Activated CD4-positive, alpha-beta memory T cell treated with anti-CD3 and anti-CD28 coated beads for 36 hours (primary cell): ENCODE results near the gene ALDH4A1. TPM values are rescaled to one million over a fixed set of nuclear protein-coding genes. Genes with fewer than 3 reads are reported as not detected.

Source experiments
- CTCF ChIA-PET: fragments of 350-600 bp; sonication (Branson Sonifier 250); formaldehyde crosslinking; loops from one replicate; lab custom pipeline; 2021; ENCODE audit warnings: antibody characterized with exemption, inconsistent platforms; lab: Charles Lee
- POLR2A ChIA-PET: fragments of 350-600 bp; sonication (Branson Sonifier 250); formaldehyde crosslinking; loops from one replicate; lab custom pipeline; 2021; ENCODE audit warnings: antibody characterized with exemption; lab: Charles Lee
- DNase-seq: peaks from one replicate; pipeline ENCODE4 v3.0.0-alpha.2; 2020
- H3K27ac Mint-ChIP-seq: one replicate; pipeline ENCODE4 v1.8.0; 2021; ENCODE audit warnings: mixed read lengths
- H3K27me3 Mint-ChIP-seq: one replicate; pipeline ENCODE4 v1.8.0; 2021; ENCODE audit warnings: mixed read lengths
- H3K36me3 Mint-ChIP-seq: one replicate; pipeline ENCODE4 v1.8.0; 2021; ENCODE audit warnings: mixed read lengths
- H3K4me1 Mint-ChIP-seq: one replicate; pipeline ENCODE4 v1.8.0; 2021; ENCODE audit warnings: low read depth, mixed read lengths
- H3K4me3 Mint-ChIP-seq: one replicate; pipeline ENCODE4 v1.8.0; 2021; ENCODE audit warnings: mild to moderate bottlenecking, mixed read lengths
- H3K9me3 Mint-ChIP-seq: one replicate; pipeline ENCODE4 v1.8.0; 2021; ENCODE audit warnings: mixed read lengths
- intact Hi-C: fragments of 100-400 bp; cut with micrococcal nuclease; formaldehyde crosslinking; loops from one replicate; pipeline ENCODE4 v1.15.1; 2023
- total RNA-seq, 2 experiments: library from RNA; stranded (reverse); gene quantifications; one replicate each; pipeline ENCODE4 v1.2.3, GENCODE V29; 2021

The ALDH4A1 gene
- total RNA-seq, 2 experiments from 2014 or later: 7.2 to 7.3 TPM

- H3K9me3 Mint-ChIP-seq: no peaks in the 10 kb centered on the region
- intact Hi-C loops: no loop called here
- H3K27ac Mint-ChIP-seq: no peak overlapping the region
- no peak overlapping the region for H3K4me3 Mint-ChIP-seq
- H3K36me3 Mint-ChIP-seq: peaks cover 3% of the 10 kb centered on the region
- H3K27me3 Mint-ChIP-seq: no peaks in the 10 kb centered on the region
- peaks cover 77% of the 10 kb centered on the region for H3K4me1 Mint-ChIP-seq
- ChIA-PET CTCF (interaction anchor here (1.0 to 2.6 kb wide), 2 partner anchors 26 to 31 kb away, joined by 3 to 17 read pairs; no protein-coding TSS in a partner anchor), POLR2A (interaction anchor here (1.8 to 2.3 kb wide), 2 partner anchors 10 to 12 kb away, joined by 4 to 9 read pairs; no protein-coding TSS in a partner anchor)
- DNase-seq: no peak
Measured at GRCh38 chr1:18938707-18939070, 36.3 kb upstream of the ALDH4A1 start.

GRCh38 chr1:18938008-18938706 lies 35.8 kb upstream of the ALDH4A1 start:
- CTCF ChIA-PET: interaction anchor here (0.5 to 2.6 kb wide), 4 partner anchors 11 to 37 kb away, joined by 3 to 17 read pairs (median 5); no protein-coding TSS in a partner anchor
- intact Hi-C loops: no loop called here
- Mint-ChIP-seq H3K36me3 (no peaks in the 10 kb centered on the region), H3K4me3 (no peak overlapping the region), H3K27ac (no peak overlapping the region), H3K9me3 (no peaks in the 10 kb centered on the region), H3K27me3 (no peaks in the 10 kb centered on the region), H3K4me1 (peaks cover 75% of the 10 kb centered on the region)
- POLR2A ChIA-PET: interaction anchor here (1.8 to 2.3 kb wide), 2 partner anchors 11 kb away, joined by 4 to 9 read pairs; no protein-coding TSS in a partner anchor
- DNase-seq: no peak

GRCh38 chr1:18937539-18937938 lies 35.2 kb upstream of the ALDH4A1 start:
- Mint-ChIP-seq H3K4me3 (no peak overlapping the region), H3K4me1 (peaks cover 80% of the 10 kb centered on the region), H3K27me3 (no peaks in the 10 kb centered on the region), H3K36me3 (no peaks in the 10 kb centered on the region), H3K9me3 (no peaks in the 10 kb centered on the region), H3K27ac (no peak overlapping the region)
- ChIA-PET CTCF (interaction anchor here (0.6 to 2.6 kb wide), 5 partner anchors 9 to 29 kb away, joined by 3 to 17 read pairs (median 5); no protein-coding TSS in a partner anchor), POLR2A (interaction anchor here (1.8 to 2.3 kb wide), 2 partner anchors 11 kb away, joined by 4 to 9 read pairs; no protein-coding TSS in a partner anchor)
- intact Hi-C loops: no loop called here
- DNase-seq: no peak

GRCh38 chr1:18936814-18937481 lies 34.6 kb upstream of the ALDH4A1 start:
- DNase-seq: no peak
- H3K27me3 Mint-ChIP-seq: no peaks in the 10 kb centered on the region
- no peak overlapping the region for H3K4me3 Mint-ChIP-seq
- intact Hi-C loops: no loop called here
- ChIA-PET CTCF (interaction anchor here (0.6 to 2.6 kb wide), 5 partner anchors 9 to 29 kb away, joined by 3 to 17 read pairs (median 5); no protein-coding TSS in a partner anchor), POLR2A (interaction anchor here (2.3 kb wide), 1 partner anchor 10 kb away, joined by 9 read pairs; no protein-coding TSS in a partner anchor)
- H3K27ac Mint-ChIP-seq: no peak overlapping the region
- peaks cover 82% of the 10 kb centered on the region for H3K4me1 Mint-ChIP-seq
- H3K36me3 Mint-ChIP-seq: no peaks in the 10 kb centered on the region
- no peaks in the 10 kb centered on the region for H3K9me3 Mint-ChIP-seq

- Mint-ChIP-seq H3K36me3 (no peaks in the 10 kb centered on the region), H3K9me3 (no peaks in the 10 kb centered on the region), H3K4me3 (no peak overlapping the region), H3K27me3 (no peaks in the 10 kb centered on the region), H3K27ac (peak overlapping the region; percentile 13), H3K4me1 (peaks cover 82% of the 10 kb centered on the region)
- POLR2A ChIA-PET: interaction anchor here (2.3 kb wide), 1 partner anchor 10 kb away, joined by 9 read pairs; no protein-coding TSS in a partner anchor
- CTCF ChIA-PET: interaction anchor here (2.2 kb wide), 1 partner anchor 23 kb away, joined by 6 read pairs; no protein-coding TSS in a partner anchor
- no peak for DNase-seq
- intact Hi-C loops: no loop called here
Measured at GRCh38 chr1:18936471-18936813, 34.1 kb upstream of the ALDH4A1 start.

- DNase-seq: no peak
- ChIA-PET CTCF (no interaction called here), POLR2A (no interaction called here)
- Mint-ChIP-seq H3K4me1 (peaks cover 85% of the 10 kb centered on the region), H3K4me3 (no peak overlapping the region), H3K9me3 (no peaks in the 10 kb centered on the region), H3K27me3 (no peaks in the 10 kb centered on the region), H3K36me3 (no peaks in the 10 kb centered on the region), H3K27ac (no peak overlapping the region)
- intact Hi-C loops: no loop called here
Measured at GRCh38 chr1:18934205-18935000, 32.0 kb upstream of the ALDH4A1 start.

GRCh38 chr1:18932879-18933278 lies 30.5 kb upstream of the ALDH4A1 start:
- H3K27me3 Mint-ChIP-seq: no peaks in the 10 kb centered on the region
- H3K4me1 Mint-ChIP-seq: peaks cover 89% of the 10 kb centered on the region
- intact Hi-C loops: no loop called here
- no peaks in the 10 kb centered on the region for H3K9me3 Mint-ChIP-seq
- H3K4me3 Mint-ChIP-seq: no peak overlapping the region
- H3K36me3 Mint-ChIP-seq: no peaks in the 10 kb centered on the region
- H3K27ac Mint-ChIP-seq: peak overlapping the region; percentile 31
- CTCF ChIA-PET: interaction anchor here (1.8 kb wide), 1 partner anchor 20 kb away, joined by 5 read pairs; no protein-coding TSS in a partner anchor
- POLR2A ChIA-PET: interaction anchor here (0.6 kb wide), 1 partner anchor 19 kb away, joined by 3 read pairs; no protein-coding TSS in a partner anchor
- DNase-seq: no peak

- ChIA-PET CTCF (interaction anchor here (1.8 kb wide), 1 partner anchor 19 kb away, joined by 5 read pairs; no protein-coding TSS in a partner anchor), POLR2A (no interaction called here)
Measured at GRCh38 chr1:18932387-18932786, 30.0 kb upstream of the ALDH4A1 start.

GRCh38 chr1:18931730-18932129 lies 29.4 kb upstream of the ALDH4A1 start:
- H3K27me3 Mint-ChIP-seq: no peaks in the 10 kb centered on the region
- H3K9me3 Mint-ChIP-seq: no peaks in the 10 kb centered on the region
- H3K36me3 Mint-ChIP-seq: no peaks in the 10 kb centered on the region
- no peak for DNase-seq
- no peak overlapping the region for H3K4me3 Mint-ChIP-seq
- CTCF ChIA-PET: interaction anchor here (1.8 kb wide), 1 partner anchor 19 kb away, joined by 5 read pairs; no protein-coding TSS in a partner anchor
- intact Hi-C loops: no loop called here
- peaks cover 88% of the 10 kb centered on the region for H3K4me1 Mint-ChIP-seq
- peak overlapping the region; percentile 64 for H3K27ac Mint-ChIP-seq
- POLR2A ChIA-PET: interaction anchor here (6.1 kb wide), 1 partner anchor 21 kb away, joined by 225 read pairs; the partner anchor contains the start of gene IFFO2

More at GRCh38 chr1:18932387-18932786, 30.0 kb upstream of the ALDH4A1 start:
- Mint-ChIP-seq H3K9me3 (no peaks in the 10 kb centered on the region), H3K4me3 (no peak overlapping the region), H3K36me3 (no peaks in the 10 kb centered on the region), H3K27me3 (no peaks in the 10 kb centered on the region), H3K27ac (peak overlapping the region; percentile 31), H3K4me1 (peaks cover 89% of the 10 kb centered on the region)
- DNase-seq: no peak
- intact Hi-C loops: no loop called here

GRCh38 chr1:18929686-18930085 lies 27.3 kb upstream of the ALDH4A1 start:
- Mint-ChIP-seq H3K27me3 (no peaks in the 10 kb centered on the region), H3K4me1 (peaks cover 87% of the 10 kb centered on the region), H3K9me3 (no peaks in the 10 kb centered on the region), H3K27ac (peak overlapping the region; percentile 14), H3K36me3 (peaks cover 5% of the 10 kb centered on the region), H3K4me3 (no peak overlapping the region)
- ChIA-PET CTCF (interaction anchor here (1.3 to 10.2 kb wide), 2 partner anchors 15 to 19 kb away, joined by 4 to 147 read pairs; no protein-coding TSS in a partner anchor), POLR2A (interaction anchor here (6.1 kb wide), 1 partner anchor 23 kb away, joined by 225 read pairs; the partner anchor contains the start of gene IFFO2)
- DNase-seq: no peak
- intact Hi-C loops: loop anchor here (5.0 to 10.0 kb wide), 4 partner anchors 38 to 665 kb away; partner anchors contain the start of genes EMC1, MRTO4 and UBR4

- Mint-ChIP-seq H3K4me3 (no peak overlapping the region), H3K36me3 (peaks cover 5% of the 10 kb centered on the region), H3K9me3 (no peaks in the 10 kb centered on the region), H3K27ac (peak overlapping the region; percentile 100), H3K4me1 (peaks cover 88% of the 10 kb centered on the region), H3K27me3 (no peaks in the 10 kb centered on the region)
- POLR2A ChIA-PET: interaction anchor here (6.1 kb wide), 1 partner anchor 24 kb away, joined by 225 read pairs; the partner anchor contains the start of gene IFFO2
- intact Hi-C loops: loop anchor here (5.0 to 10.0 kb wide), 4 partner anchors 38 to 666 kb away; partner anchors contain the start of genes EMC1, MRTO4 and UBR4
- DNase-seq: no peak
- CTCF ChIA-PET: interaction anchor here (4.2 to 10.2 kb wide), 3 partner anchors 15 to 23 kb away, joined by 48 to 147 read pairs (median 52); no protein-coding TSS in a partner anchor
Measured at GRCh38 chr1:18928985-18929384, 26.6 kb upstream of the ALDH4A1 start.
